HG03159 (cell line): ENCODE measurements around the gene PHF2.

ENCODE experiments used
- ATAC-seq: cut with Tn5 transposase; IDR thresholded peaks from one replicate; pipeline ENCODE4 v1.9.1; 2021; ENCODE audit warnings: mild to moderate bottlenecking, moderate library complexity; ENCODE audit not compliant: unreplicated experiment

PHF2 gene

DNA sequence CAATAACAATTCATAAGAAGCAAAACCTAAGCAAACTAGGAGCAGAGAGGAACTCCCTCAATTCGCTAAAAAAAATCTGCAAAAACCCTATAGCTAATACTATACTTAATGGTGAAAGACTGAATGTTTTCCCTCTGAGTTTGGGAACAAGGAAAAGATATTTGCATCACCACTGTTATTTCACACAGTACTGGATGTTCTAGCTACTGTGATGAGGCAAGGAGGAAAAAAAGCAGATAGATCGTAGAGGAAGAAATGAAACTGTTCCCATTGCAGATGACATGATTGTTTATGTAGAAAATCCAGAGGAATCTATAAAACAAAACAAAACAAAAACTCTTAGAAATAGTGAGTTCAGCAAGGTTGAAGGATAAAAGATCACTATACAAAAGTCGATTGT is 116.7 kb downstream of the PHF2 start:
- no peak for ATAC-seq

DNA sequence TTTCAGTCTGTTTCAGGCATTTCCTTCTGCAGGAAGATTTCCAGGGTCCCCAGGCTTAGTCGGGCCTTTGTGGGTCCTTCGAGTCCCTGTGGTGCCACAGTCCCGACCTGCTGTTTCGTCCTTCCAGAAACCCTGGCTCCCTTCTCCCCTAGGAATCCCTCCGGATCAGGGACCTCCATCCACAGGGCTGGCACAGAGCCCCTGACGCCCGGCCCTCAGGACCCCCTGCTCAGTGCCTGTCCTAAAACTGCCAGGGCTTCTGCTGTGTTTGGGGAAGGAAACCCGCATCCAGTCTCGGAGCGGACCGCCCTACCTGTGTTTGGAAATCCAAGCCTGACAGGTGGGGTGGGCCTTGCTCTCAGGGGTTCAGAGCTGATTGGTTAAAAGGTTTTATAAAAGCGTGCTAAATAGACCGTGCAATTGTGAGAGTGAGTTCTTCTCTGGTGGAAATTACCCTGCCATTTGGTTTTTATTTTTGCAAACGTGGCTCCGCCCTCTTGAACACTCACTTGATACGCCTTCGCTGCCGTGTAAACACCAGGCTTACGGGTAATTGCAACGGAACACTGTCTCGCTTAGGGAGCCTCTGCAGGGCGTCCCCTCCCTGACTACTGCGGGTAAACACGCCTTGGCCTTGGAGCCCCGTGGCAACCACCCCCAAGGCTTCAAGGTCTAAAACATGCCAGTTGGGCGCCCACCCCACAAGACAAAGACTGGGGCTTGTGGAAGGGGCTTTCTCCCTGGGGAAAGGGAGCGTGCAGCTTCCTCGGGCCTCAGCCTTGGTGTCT is 121.2 kb downstream of the PHF2 start:
- no peak for ATAC-seq

DNA sequence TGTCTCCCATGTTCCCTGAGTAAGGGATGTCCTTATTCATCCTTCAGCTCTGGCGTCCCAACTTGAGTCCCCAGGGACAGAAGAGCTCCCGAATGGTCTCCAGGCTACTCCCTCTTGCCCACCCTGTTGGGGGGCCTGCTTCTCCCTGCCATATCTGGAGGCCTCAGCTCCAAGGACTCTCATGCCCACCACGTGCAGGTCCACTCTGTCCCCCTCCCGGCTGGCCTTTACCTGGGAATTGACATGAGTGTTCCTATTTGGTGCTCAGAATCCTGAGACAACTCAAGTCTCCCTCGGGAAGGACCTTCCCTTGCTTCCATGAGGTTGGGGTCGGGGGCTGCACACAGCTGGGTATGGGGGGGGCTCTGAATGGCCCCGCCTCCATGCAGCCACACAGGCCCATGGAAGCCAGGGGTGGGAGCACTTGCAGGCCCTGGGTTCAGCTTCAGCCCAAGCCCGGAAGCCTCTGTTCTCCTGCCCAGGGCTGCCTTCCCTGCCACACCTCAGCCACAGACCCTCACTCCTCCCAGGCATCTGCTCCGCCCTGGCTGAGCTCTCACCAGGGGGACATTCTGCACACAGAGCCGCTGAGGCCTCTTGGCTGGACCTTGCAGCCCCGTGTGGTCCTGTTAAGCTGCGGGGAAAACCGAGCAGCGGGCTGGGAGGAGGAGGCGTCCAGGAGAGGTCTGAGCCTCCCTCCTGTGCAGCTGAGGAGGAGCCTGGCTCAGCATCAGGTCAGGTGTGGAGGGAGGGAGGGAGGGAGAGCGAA is 121.9 kb downstream of the PHF2 start:
- ATAC-seq, result no peak

DNA sequence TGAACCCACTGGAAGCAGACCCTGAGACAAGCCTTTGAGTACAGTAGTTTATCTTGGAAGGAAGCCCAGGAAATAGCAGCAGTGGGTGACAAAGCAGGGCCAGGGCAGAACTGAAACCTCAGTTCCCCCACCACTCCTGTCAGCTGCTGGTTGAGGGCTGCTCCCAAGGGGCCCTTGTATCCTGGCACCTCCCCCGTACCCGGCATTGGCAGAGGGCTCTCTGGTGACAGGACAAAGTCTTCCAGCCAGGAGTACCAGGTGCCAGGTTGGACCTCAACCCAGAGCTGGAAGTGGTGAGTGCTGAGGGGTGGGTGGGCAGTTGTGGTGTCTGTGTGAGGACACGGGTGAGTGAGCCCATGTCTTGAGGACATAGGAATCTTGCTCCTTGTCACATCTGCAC is 123.3 kb downstream of the PHF2 start:
- no peak for ATAC-seq

DNA sequence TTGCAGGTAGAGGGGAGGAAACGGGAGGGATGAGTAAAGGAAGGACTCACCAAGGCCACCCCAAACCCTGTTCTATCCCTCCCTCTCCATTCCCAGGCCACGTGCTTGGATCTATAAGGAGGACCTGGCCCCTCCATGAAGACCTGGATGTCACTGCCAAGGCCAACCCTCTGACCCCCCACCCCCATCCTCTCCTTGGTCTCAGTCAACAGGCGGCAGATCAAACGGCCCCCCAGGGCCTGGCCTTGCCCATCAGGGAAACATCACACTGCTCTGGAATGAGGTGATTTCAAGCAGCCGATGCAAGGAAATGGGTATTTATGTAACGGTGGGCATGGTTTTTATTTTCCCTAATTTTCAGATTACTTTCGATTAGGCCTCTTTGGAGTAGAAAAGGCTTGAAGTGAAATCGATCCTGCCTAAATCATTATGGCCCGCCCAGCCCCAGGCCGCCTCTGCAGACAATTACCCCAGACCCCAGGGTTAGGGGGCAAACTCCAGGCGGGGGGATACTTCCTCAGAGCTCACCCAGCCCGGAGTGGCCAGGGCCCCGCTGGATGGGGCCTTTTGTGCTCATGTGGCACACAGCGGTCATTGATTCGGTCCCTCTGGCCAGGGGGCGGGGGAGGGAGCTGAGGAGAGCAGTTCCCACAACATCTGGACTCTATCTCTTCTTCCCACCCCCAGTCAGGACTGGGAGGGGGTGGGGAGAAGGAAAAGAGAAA is 125.3 kb downstream of the PHF2 start:
- ATAC-seq, result no peak

DNA sequence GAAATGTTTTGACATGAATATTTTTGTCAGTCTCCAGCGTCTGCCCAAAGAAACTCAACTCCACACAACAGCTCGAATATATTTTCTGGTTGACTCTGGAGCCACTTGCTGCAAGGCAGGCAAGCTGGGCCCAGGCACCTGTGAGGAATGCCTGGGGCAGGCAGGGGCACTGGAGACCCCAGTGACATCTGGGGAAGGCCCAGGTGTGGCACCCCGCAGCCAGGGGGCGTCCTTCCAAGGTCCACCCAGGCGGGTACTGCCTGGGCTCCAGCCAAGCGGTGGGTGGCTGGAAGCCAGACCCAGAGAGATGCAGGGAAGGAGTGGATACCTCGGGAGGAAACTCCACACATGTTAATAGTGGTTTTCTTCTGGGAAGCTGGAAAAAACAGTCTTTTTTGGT is 125.9 kb downstream of the PHF2 start:
- no peak for ATAC-seq

DNA sequence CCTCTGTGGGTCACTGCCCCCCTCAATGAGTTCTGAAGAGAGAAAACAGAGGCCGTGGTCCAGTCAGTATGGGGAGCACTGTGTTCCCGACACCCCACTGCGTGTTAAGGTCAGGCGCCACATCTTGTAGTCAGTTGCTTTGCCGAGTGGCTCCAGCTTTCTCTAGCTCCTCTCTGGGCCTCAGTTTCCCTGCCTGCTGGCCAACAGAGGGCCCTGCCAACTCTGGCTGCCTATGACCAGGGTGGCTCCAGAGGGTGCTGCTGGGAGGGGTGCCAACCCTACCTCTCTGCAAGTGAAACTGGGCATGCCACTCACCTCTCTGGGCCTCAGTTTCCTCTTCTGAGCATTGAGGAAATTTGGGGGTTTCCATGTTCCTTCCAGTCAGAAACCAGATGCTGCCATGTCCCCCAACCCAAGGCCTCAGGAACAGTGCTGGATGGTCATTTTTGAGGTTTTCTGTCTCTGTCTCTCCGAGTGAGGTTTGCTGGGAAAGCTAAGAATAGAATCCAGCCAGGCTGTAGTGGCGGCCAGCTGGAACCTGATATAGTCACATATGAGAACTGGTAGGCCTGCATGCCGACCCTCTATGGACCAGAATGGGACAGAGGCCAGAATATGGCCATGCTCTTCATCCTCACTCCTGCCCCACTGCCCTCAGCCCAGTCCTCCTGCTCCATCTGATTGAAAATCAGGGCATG is 132.1 kb downstream of the PHF2 start:
- ATAC-seq, result no peak

DNA sequence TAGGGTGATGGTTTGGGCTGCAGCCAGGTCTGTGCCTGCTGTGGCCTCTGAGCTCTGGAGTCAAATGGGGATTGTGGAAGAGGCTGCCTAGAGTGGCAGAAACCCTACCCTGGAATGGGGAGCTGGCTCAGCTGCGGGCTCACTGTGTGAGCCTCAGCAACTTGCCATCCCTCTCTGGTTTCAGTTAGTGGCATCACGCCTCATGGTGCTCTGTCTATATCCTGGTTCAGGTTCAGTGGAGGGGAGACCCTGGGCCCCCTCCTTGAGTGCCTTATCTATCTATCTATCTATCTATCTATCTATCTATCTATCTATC is 132.6 kb downstream of the PHF2 start:
- ATAC-seq, result no peak

DNA sequence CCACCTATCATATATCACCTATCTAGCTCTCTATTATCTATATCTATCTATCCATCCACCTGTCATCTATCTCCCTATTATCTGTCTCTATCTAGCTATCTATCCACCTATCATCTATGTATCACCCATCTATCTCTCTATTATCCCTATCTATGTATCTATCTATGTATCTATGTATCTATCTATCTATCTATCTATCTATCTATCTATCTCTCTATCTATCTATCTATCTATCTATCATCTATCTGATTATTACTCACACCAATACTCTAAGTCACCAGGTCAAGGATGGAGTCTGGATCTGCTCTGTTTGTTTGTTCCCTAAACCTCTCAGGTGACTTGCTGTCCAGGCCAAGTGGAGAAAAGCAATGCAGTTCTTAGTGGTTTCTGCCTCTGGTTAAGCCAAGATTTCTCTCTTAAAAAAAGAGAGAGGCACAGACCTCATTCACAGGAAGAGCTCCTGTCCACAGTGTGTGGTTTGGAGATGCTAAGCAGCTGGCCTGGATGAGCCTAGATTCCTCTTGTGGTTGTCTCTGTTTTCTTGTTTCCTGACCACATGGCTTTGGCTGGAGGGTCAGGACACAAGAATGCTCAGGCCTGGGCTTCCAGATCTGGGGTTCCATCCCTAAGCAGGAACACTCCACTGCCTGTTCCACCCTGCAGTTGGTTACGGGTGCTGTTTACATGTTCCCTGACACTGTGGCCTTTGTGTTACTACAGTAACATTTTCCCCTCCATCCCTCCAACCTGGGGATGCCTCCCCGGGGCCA is 133.4 kb downstream of the PHF2 start:
- ATAC-seq, result no peak

DNA sequence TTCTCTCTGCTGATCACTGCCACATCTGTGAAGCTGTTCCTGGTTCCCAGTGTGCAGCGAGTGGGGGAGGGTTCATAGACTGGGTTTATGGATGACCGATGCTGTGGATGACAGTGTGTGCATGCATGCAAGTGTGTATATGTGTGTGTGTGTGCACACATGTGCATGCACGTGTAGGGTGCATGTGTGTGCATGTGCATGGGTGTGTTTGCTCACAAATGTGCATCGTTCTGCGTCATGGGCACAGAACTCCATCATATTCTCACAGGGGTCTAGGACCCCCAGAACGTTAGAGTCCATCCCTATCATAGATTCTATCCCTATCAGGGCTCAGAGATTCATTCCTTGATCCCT is 134.0 kb downstream of the PHF2 start:
- ATAC-seq, result no peak

DNA sequence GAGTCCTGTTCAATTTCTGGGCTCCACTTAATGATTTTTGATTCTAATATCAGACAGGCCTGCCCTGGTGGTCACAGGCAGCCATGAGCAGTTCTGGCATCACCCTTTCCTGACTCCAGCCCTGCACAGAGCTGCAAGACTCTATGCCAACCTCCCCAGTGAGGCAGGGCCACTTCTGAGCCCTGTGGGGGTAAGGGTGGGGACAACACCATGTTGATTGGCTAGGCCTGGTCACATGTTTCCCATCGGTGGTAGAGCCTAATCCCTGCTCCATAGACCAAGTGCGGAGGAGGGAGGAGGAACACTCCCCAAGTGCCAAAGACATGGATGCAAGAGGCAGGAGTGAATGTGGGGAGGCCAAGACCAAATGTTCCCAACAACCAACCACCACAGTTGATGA is 134.6 kb downstream of the PHF2 start:
- ATAC-seq, result no peak

DNA sequence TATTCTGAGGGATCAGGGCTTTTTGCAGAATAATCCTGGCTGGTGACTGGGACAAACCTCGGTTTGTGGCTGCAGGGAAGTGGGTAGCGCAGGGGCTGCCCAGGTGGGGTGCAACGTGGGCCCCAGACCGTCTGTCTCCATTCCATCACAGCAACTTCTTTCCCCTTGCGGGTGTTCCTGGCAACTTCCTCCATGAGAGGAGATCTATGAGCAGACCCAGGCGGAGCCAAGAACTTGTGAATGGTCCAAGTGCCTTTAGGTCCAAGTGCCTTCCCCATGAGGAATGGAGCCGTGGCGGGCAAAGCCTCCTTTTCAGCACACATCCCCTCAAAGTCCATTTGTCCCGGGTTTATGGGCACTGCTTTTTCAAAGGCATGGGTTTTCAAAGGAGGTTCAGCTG is 136.5 kb downstream of the PHF2 start:
- no peak for ATAC-seq

DNA sequence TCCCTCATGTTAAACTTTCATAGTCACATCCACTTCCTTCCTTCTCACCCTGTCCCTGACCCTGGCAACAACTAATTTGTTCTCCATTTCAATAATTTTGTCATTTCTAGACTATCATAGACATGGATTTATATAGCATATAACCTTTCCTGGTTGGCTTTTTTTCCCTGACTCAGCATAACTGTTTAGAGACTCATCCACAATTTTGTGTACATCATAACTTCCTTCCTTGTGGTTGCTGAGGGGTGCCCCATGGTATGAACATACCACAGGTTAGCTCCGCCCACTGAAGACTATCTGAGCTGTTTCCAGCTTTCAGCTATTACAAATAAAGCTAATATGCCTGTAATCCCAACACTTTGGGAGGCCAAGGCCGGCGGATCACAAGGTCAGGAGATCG is 137.3 kb downstream of the PHF2 start:
- ATAC-seq, result no peak

DNA sequence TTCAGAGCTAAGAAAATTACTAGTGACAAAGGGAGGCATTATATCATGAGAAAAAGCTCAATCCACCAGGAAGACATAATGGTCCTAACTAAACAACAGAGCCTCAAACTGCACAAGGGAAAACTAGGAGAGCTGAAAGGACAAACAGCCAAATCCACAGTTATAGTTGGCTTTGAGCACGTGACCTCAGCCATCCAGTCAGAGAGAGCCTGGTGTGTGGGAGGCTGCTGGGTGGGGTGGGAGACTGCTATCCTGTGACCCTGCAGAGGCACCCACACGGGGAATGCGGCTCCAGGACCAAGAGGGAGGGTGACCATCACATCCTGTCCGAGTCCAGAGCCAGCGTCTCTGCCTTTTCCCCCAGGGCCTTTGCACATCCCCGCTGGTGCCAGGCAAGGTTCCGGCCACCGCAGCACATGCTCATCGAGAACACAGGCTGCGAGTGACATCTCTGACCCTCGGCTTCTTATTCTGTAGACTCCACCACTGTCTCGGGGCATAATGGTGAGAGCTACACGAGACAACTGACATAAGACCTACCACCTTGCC is 145.1 kb downstream of the PHF2 start:
- no peak for ATAC-seq

DNA sequence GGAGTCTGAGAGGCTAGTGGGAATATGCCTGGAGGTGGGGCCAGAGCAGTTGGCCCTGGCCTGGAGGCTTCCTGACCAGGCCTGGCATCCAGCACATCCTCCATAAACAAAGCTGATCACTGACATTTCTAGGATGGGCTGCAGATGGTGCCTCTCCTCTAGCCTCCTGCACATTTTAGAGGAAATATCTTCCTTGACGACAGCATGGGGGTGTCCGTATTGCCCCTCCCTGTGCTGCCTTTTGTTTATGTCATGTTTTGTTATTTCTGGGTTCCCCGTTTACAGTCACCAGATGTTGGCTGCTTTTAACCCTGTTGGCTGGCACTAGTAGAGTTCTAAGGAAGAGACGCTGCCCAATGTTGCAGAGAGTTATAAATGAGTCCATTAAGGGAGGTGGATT is 148.5 kb downstream of the PHF2 start:
- no peak for ATAC-seq

DNA sequence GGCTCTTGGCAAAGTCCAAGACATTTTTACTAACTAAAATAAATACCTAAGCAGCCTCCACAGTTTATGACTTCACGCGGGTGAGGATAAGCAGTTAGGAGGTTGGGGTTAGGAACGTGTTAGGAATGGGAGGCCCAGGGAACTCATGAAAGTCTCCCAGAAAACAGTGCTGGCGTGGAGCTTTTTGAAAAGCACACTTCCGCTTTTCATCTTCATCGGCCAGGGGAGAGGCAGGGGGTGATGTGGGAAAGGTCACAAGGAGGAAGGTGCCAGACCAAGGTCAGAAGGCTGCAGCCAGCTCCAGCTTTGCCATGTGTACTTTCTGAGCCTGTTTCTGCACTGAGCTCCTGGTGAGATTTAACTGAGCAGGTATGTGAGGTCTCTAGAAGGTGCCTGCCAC is 149.0 kb downstream of the PHF2 start:
- ATAC-seq, result no peak

DNA sequence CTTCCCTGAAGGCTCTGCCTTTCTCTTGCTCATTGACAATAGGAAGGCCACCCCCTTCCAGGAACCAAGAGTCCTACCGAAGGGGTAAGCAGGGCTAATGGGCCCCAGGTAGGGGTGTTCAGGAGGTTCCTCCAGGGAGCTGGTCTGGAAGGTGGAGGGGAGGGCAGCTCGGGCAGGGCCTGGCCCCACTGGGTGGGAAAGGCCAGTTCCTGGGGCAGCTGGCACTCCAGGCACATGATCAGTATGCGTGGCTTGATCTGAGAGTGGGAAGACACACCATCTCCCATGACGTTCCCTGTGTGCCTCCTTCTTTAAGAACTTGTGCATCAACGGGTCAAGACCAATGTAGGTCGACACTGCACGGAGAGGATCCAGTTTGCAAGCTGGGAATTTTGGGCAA is 149.8 kb downstream of the PHF2 start:
- no peak for ATAC-seq
